HG02870 (cell line): ENCODE data around the gene SUGCT.
"Not testable (repeated sequence)": the region's sequence is repeated elsewhere in the genome, so short reads cannot be mapped to it uniquely, and the experiment has no call there.

Experiments
- ATAC-seq: cut with Tn5 transposase; IDR thresholded peaks from one replicate; pipeline ENCODE4 v1.9.1; 2021; ENCODE audit warnings: mild to moderate bottlenecking, moderate library complexity; ENCODE audit not compliant: unreplicated experiment

Gene SUGCT

GRCh38 chr7:40134428-40135316, at the start of gene SUGCT, which contains the start of gene MPLKIP:
SUGCT (plus strand) TSS chr7:40135005.
MPLKIP (minus strand) TSS chr7:40134622; CDS start chr7:40134567, 55 bp downstream.
- peak; percentile 87 for ATAC-seq

GRCh38 chr7:40092182-40092581, 42.6 kb upstream of the SUGCT start:
- ATAC-seq = no peak

GRCh38 chr7:40093631-40094350, 41.0 kb upstream of the SUGCT start:
- ATAC-seq = no peak

GRCh38 chr7:40095230-40095629, 39.6 kb upstream of the SUGCT start:
- ATAC-seq = no peak

- no peak for ATAC-seq
These were observed 39.0 kb upstream of the SUGCT start for GRCh38 chr7:40095695-40096327.

GRCh38 chr7:40097728-40098127, 37.1 kb upstream of the SUGCT start:
- ATAC-seq = no peak

GRCh38 chr7:40098810-40099209, 36.0 kb upstream of the SUGCT start:
- ATAC-seq = no peak

- no peak for ATAC-seq
These were observed 35.0 kb upstream of the SUGCT start for GRCh38 chr7:40099837-40100236.

- no peak for ATAC-seq
These were observed 33.6 kb upstream of the SUGCT start for GRCh38 chr7:40101201-40101600.

GRCh38 chr7:40102897-40103296, 31.9 kb upstream of the SUGCT start:
- no peak for ATAC-seq

- no peak for ATAC-seq
These were observed 28.8 kb upstream of the SUGCT start for GRCh38 chr7:40105879-40106473.

- ATAC-seq = no peak
These were observed 18.9 kb upstream of the SUGCT start for GRCh38 chr7:40115936-40116335.

GRCh38 chr7:40117199-40117598, 17.6 kb upstream of the SUGCT start:
- ATAC-seq = not testable (repeated sequence)

- not testable (repeated sequence) for ATAC-seq
These were observed 16.6 kb upstream of the SUGCT start for GRCh38 chr7:40118201-40118600.

- ATAC-seq = no peak
These were observed 14.8 kb upstream of the SUGCT start for GRCh38 chr7:40120020-40120419.

GRCh38 chr7:40122100-40122939, 12.5 kb upstream of the SUGCT start:
- ATAC-seq = not testable (repeated sequence)

GRCh38 chr7:40122940-40123254, 11.9 kb upstream of the SUGCT start:
- no peak for ATAC-seq

GRCh38 chr7:40133561-40134427, 1.0 kb upstream of the SUGCT start:
- peak; percentile 7 for ATAC-seq

GRCh38 chr7:40135317-40135610, 459 bp downstream of the SUGCT start:
- peak; percentile 3 for ATAC-seq

GRCh38 chr7:40137563-40137962, 2.8 kb downstream of the SUGCT start:
- no peak for ATAC-seq
